ENCODE measurements around the gene SLC16A11.

SLC16A11 gene

GRCh38 chr17:7027335-7027734 lies 16.6 kb downstream of the SLC16A11 start:
- no peak for DNase-seq (ENCODE audit: low spot score)

GRCh38 chr17:7026471-7027115 lies 17.3 kb downstream of the SLC16A11 start:
- no peak for DNase-seq (ENCODE audit: low spot score)

- DNase-seq (ENCODE audit: low spot score): no peak
Measured at GRCh38 chr17:7025245-7025644, 18.6 kb downstream of the SLC16A11 start.

GRCh38 chr17:7024402-7024785 lies 19.5 kb downstream of the SLC16A11 start:
- no peak for DNase-seq (ENCODE audit: low spot score)

GRCh38 chr17:7023576-7024401 lies 20.1 kb downstream of the SLC16A11 start:
- peak; percentile 88 for DNase-seq (ENCODE audit: low spot score)

- no peak for DNase-seq (ENCODE audit: low spot score)
Measured at GRCh38 chr17:7022781-7023571, 20.9 kb downstream of the SLC16A11 start, which contains the start of gene BCL6B. Gene BCL6B (plus strand): TSS chr17:7023050. CDS start chr17:7023672, 622 bp downstream.

- DNase-seq (ENCODE audit: low spot score): peak; percentile 68
Measured at GRCh38 chr17:7021993-7022778, 21.7 kb downstream of the SLC16A11 start.

GRCh38 chr17:7020894-7021664 lies 22.8 kb downstream of the SLC16A11 start:
- no peak for DNase-seq (ENCODE audit: low spot score)

- DNase-seq (ENCODE audit: low spot score): peak; percentile 77
Measured at GRCh38 chr17:7019839-7020519, 23.9 kb downstream of the SLC16A11 start.

- no peak for DNase-seq (ENCODE audit: low spot score)
Measured at GRCh38 chr17:7019367-7019766, 24.5 kb downstream of the SLC16A11 start.

- no peak for DNase-seq (ENCODE audit: low spot score)
Measured at GRCh38 chr17:7018331-7018964, 25.4 kb downstream of the SLC16A11 start.

GRCh38 chr17:7017827-7018200 lies 26.1 kb downstream of the SLC16A11 start:
- DNase-seq (ENCODE audit: low spot score): no peak

GRCh38 chr17:7016886-7017826 lies 26.7 kb downstream of the SLC16A11 start:
- DNase-seq (ENCODE audit: low spot score): no peak

- DNase-seq (ENCODE audit: low spot score): no peak
Measured at GRCh38 chr17:7016418-7016817, 27.5 kb downstream of the SLC16A11 start.

GRCh38 chr17:7014995-7015958 lies 28.6 kb downstream of the SLC16A11 start:
- DNase-seq (ENCODE audit: low spot score): no peak

- peak; percentile 97 for DNase-seq (ENCODE audit: low spot score)
Measured at GRCh38 chr17:7014261-7014994, 29.5 kb downstream of the SLC16A11 start.

- DNase-seq (ENCODE audit: low spot score): no peak
Measured at GRCh38 chr17:7011942-7012254, 32.0 kb downstream of the SLC16A11 start.
